H9 (cell line): ENCODE measurements around the gene SHC4. TPM values are rescaled to one million over a fixed set of nuclear protein-coding genes. Genes with fewer than 3 reads are reported as not detected.

Experiments used
- DNase-seq: peaks from one replicate; pipeline ENCODE4 v3.0.0-alpha.2; 2017
- H2AFZ ChIP-seq: one replicate; pipeline ENCODE4 v1.6.1; 2013; ENCODE audit warnings: mild to moderate bottlenecking, low read length, control low read depth, moderate library complexity
- H2AK5ac ChIP-seq: 2 replicates; pipeline ENCODE4 v1.6.1; 2013; ENCODE audit warnings: low read length, control low read depth, mixed read lengths; ENCODE audit not compliant: insufficient read length
- H2BK120ac ChIP-seq: one replicate; pipeline ENCODE4 v1.6.1; 2013; ENCODE audit warnings: low read depth, mild to moderate bottlenecking, low read length, control low read depth, inconsistent platforms; ENCODE audit not compliant: poor library complexity, severe bottlenecking
- H2BK12ac ChIP-seq: 2 replicates; pipeline ENCODE4 v1.6.1; 2013; ENCODE audit warnings: low read length, control low read depth, mixed read lengths, low read depth; ENCODE audit not compliant: insufficient read length
- H2BK15ac ChIP-seq: 2 replicates; pipeline ENCODE4 v1.6.1; 2013; ENCODE audit warnings: low read depth, low read length, control low read depth
- H2BK20ac ChIP-seq: one replicate; pipeline ENCODE4 v1.6.1; 2013; ENCODE audit warnings: low read depth, mild to moderate bottlenecking, low read length, control low read depth, inconsistent platforms; ENCODE audit not compliant: poor library complexity, severe bottlenecking
- H2BK5ac ChIP-seq: 2 replicates; pipeline ENCODE4 v1.6.1; 2013; ENCODE audit warnings: low read length, control low read depth, mixed read lengths; ENCODE audit not compliant: insufficient read length
- H3K14ac ChIP-seq: 2 replicates; pipeline ENCODE4 v1.6.1; 2013; ENCODE audit warnings: low read length, control low read depth; ENCODE audit not compliant: insufficient read depth
- H3K18ac ChIP-seq: 2 replicates; pipeline ENCODE4 v1.6.1; 2013; ENCODE audit warnings: low read depth, mild to moderate bottlenecking, mixed read lengths, low read length, control low read depth; ENCODE audit not compliant: insufficient read length
- H3K23ac ChIP-seq: 2 replicates; pipeline ENCODE4 v1.6.1; 2013; ENCODE audit warnings: low read length, control low read depth, mixed read lengths, low read depth; ENCODE audit not compliant: insufficient read length
- H3K23me2 ChIP-seq: 2 replicates; pipeline ENCODE4 v1.6.1; 2013; ENCODE audit warnings: low read depth, mild to moderate bottlenecking, mixed read lengths, low read length, control low read depth; ENCODE audit not compliant: insufficient read length, poor library complexity, severe bottlenecking
- H3K27ac ChIP-seq: 2 replicates; pipeline ENCODE4 v1.5.1; 2013; ENCODE audit warnings: low read length, control low read depth, mixed read lengths, low read depth; ENCODE audit not compliant: insufficient read length
- H3K27me3 ChIP-seq: 2 replicates; pipeline ENCODE4 v1.6.1; 2013; ENCODE audit warnings: low read length, control low read depth, inconsistent platforms; ENCODE audit not compliant: insufficient read depth
- H3K4ac ChIP-seq: 2 replicates; pipeline ENCODE4 v1.6.1; 2013; ENCODE audit warnings: low read depth, mild to moderate bottlenecking, control low read depth, inconsistent platforms, low read length, moderate library complexity
- H3K4me1 ChIP-seq: 2 replicates; pipeline ENCODE4 v1.6.1; 2013; ENCODE audit warnings: low read length, control low read depth, inconsistent platforms; ENCODE audit not compliant: insufficient read depth
- H3K4me2 ChIP-seq: 2 replicates; pipeline ENCODE4 v1.6.1; 2013; ENCODE audit warnings: low read length, control low read depth, mixed read lengths; ENCODE audit not compliant: insufficient read length, insufficient read depth
- H3K56ac ChIP-seq: 2 replicates; pipeline ENCODE4 v1.6.1; 2013; ENCODE audit warnings: low read depth, mild to moderate bottlenecking, mixed read lengths, low read length, control low read depth; ENCODE audit not compliant: insufficient read length
- H3K79me1 ChIP-seq: 2 replicates; pipeline ENCODE4 v1.6.1; 2013; ENCODE audit warnings: low read depth, mild to moderate bottlenecking, moderate library complexity, low read length, control low read depth, inconsistent platforms; ENCODE audit not compliant: insufficient read depth, poor library complexity, severe bottlenecking
- H3K79me2 ChIP-seq: 2 replicates; pipeline ENCODE4 v1.6.1; 2013; ENCODE audit warnings: low read length, control low read depth, inconsistent platforms; ENCODE audit not compliant: insufficient read depth
- H3K9ac ChIP-seq: 2 replicates; pipeline ENCODE4 v1.6.1; 2013; ENCODE audit warnings: low read length, control low read depth, mixed read lengths; ENCODE audit not compliant: insufficient read length; ENCODE audit errors: extremely low read depth
- H3K9me3 ChIP-seq: one replicate; pipeline ENCODE4 v1.6.1; 2013; ENCODE audit warnings: low read depth, low read length, inconsistent platforms; ENCODE audit not compliant: control insufficient read depth
- H3T11ph ChIP-seq: one replicate; pipeline ENCODE4 v1.6.1; 2013; ENCODE audit warnings: mild to moderate bottlenecking, low read length, control low read depth, inconsistent platforms
- H4K20me1 ChIP-seq: one replicate; pipeline ENCODE4 v1.6.1; 2013; ENCODE audit not compliant: control insufficient read depth, insufficient read length, insufficient read depth
- H4K5ac ChIP-seq: 2 replicates; pipeline ENCODE4 v1.6.1; 2013; ENCODE audit warnings: low read depth, mild to moderate bottlenecking, mixed read lengths, low read length, control low read depth; ENCODE audit not compliant: insufficient read length
- H4K8ac ChIP-seq: replicated peaks from 2 replicates; pipeline ENCODE4 v1.6.1; 2013; ENCODE audit warnings: low read length, control low read depth, mixed read lengths, low read depth; ENCODE audit not compliant: insufficient read length
- H4K91ac ChIP-seq: 2 replicates; pipeline ENCODE4 v1.6.1; 2013; ENCODE audit warnings: low read depth, mild to moderate bottlenecking, moderate library complexity, mixed read lengths, low read length, control low read depth; ENCODE audit not compliant: insufficient read length
- H3K27ac Mint-ChIP-seq, 3 experiments: 2 replicates in 2 of 3; 3 replicates in 1 of 3; pipeline ENCODE4 v1.8.0; 2020 to 2021; ENCODE audit warnings: mixed read lengths in 3 of 3, mild to moderate bottlenecking in 1 of 3, moderate library complexity in 1 of 3
- H3K27me3 Mint-ChIP-seq: 2 replicates; pipeline ENCODE4 v1.8.0; 2021; ENCODE audit warnings: low read depth, mild to moderate bottlenecking, moderate library complexity, mixed read lengths
- H3K36me3 Mint-ChIP-seq, 3 experiments: 2 replicates in 2 of 3; 3 replicates in 1 of 3; pipeline ENCODE4 v1.8.0; 2020 to 2021; ENCODE audit warnings: low read depth in 3 of 3, mixed read lengths in 3 of 3; ENCODE audit not compliant: insufficient read depth in 1 of 3
- H3K4me1 Mint-ChIP-seq, 2 experiments: 2 replicates each; pipeline ENCODE4 v1.8.0; 2020; ENCODE audit warnings: mixed read lengths in 2 of 2
- H3K4me3 Mint-ChIP-seq, 2 experiments: 2 replicates in 1 of 2; 3 replicates in 1 of 2; pipeline ENCODE4 v1.8.0; 2020 to 2021; ENCODE audit warnings: mild to moderate bottlenecking in 2 of 2, mixed read lengths in 2 of 2, moderate library complexity in 1 of 2
- H3K9me3 Mint-ChIP-seq, 2 experiments: 2 replicates in 1 of 2; 3 replicates in 1 of 2; pipeline ENCODE4 v1.8.0; 2020; ENCODE audit warnings: mild to moderate bottlenecking in 2 of 2, mixed read lengths in 2 of 2, moderate library complexity in 1 of 2
- WGBS: extraction: QIAGEN DNeasy Blood & Tissue Kit; methylation state at CpG from one replicate; pipeline ENCODE4 v1.1.7; 2013; ENCODE audit warnings: missing lambda C conversion rate, low lambda C conversion rate, mixed read lengths; ENCODE audit not compliant: insufficient read length; ENCODE audit errors: extremely low coverage; 5-methylcytosine and 5-hydroxymethylcytosine counted together
- total RNA-seq: library from RNA; stranded (reverse); gene quantifications from 2 replicates; pipeline ENCODE4 v1.2.1, GENCODE V29; 2021
- TF ChIP-seq, protein P1 (sequence below): fragments of 200-600 bp; sonication (generic); conservative IDR thresholded peaks from 3 replicates; pipeline ENCODE4 v1.8.0; 2021; ENCODE audit warnings: antibody characterized with exemption, mild to moderate bottlenecking

SHC4 gene
- total RNA-seq, 1 experiment from 2014 or later: 0.26 TPM

DNA sequence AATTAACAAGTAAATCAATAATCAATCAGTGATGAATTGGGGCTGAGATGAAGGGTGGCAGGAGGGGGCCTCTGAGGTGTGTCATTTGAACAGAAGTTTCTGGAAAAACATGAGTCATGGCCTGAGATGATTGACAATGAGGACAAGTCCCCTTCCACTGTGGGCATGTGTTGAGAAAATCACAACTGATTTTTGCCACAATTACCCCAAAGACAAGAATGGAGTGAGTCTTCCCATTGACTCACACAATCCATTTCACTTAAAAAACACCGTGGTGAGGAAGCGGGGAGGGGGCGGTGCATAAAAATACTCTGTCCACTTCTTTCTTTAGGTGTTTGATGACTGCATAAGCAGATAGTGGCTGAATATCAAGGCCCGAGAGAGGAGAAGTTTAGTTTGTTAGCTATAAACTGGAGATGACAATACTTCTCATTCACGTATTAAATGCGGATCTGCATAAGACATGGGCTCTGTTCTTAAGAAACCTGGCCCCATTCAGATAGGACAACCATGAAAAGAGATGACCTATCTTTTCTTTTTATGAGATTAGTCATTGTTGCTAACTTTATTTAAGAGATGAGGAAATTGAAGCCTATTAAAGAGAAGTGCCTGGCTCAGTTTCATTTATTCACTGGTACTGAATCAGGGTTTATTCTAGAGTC is 34.7 kb downstream of the SHC4 start:
- Histone ChIP-seq H3K79me1 (no peaks in the 10 kb centered on the region), H3K23ac (no peak overlapping the region), H3K27me3 (no peaks in the 10 kb centered on the region), H2BK120ac (no peak overlapping the region), H2BK12ac (no peak overlapping the region), H3T11ph (no peak overlapping the region), H3K4me1 (no peaks in the 10 kb centered on the region), H4K20me1 (no peaks in the 10 kb centered on the region), H3K79me2 (no peaks in the 10 kb centered on the region), H3K9me3 (no peaks in the 10 kb centered on the region), H3K14ac (no peak overlapping the region), H4K8ac (no peak overlapping the region), H2BK5ac (no peak overlapping the region), H3K4ac (no peak overlapping the region), H3K23me2 (no peaks in the 10 kb centered on the region), H2AFZ (no peak overlapping the region), H3K4me2 (no peak overlapping the region), H3K9ac (no peak overlapping the region), H2BK15ac (no peak overlapping the region), H2AK5ac (no peak overlapping the region), H2BK20ac (no peak overlapping the region), H3K27ac (no peak overlapping the region), H4K5ac (no peak overlapping the region), H3K56ac (no peak overlapping the region), H4K91ac (no peak overlapping the region), H3K18ac (no peak overlapping the region)
- H3K36me3 Mint-ChIP-seq: no peaks in the 10 kb centered on the region
- H3K4me3 Mint-ChIP-seq: no peak overlapping the region
- no peak for DNase-seq
- TF ChIP-seq, protein P1, sequence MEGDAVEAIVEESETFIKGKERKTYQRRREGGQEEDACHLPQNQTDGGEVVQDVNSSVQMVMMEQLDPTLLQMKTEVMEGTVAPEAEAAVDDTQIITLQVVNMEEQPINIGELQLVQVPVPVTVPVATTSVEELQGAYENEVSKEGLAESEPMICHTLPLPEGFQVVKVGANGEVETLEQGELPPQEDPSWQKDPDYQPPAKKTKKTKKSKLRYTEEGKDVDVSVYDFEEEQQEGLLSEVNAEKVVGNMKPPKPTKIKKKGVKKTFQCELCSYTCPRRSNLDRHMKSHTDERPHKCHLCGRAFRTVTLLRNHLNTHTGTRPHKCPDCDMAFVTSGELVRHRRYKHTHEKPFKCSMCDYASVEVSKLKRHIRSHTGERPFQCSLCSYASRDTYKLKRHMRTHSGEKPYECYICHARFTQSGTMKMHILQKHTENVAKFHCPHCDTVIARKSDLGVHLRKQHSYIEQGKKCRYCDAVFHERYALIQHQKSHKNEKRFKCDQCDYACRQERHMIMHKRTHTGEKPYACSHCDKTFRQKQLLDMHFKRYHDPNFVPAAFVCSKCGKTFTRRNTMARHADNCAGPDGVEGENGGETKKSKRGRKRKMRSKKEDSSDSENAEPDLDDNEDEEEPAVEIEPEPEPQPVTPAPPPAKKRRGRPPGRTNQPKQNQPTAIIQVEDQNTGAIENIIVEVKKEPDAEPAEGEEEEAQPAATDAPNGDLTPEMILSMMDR: no peak
- no peak overlapping the region; a peak in 1 of 7 replicates for H3K27ac Mint-ChIP-seq
- no peaks in the 10 kb centered on the region; a peak in 1 of 4 replicates for H3K4me1 Mint-ChIP-seq
- no CpG with 5 or more reads among the region's 6 CpGs for WGBS
- no peaks in the 10 kb centered on the region for H3K9me3 Mint-ChIP-seq
- H3K27me3 Mint-ChIP-seq: peaks cover 3% of the 10 kb centered on the region; the same call in 1 of the 2 replicates
